ENCODE data around the gene PTOV1. TPM values are rescaled to one million over a fixed set of nuclear protein-coding genes. Genes with fewer than 3 reads are reported as not detected.

PTOV1 gene
- total and polyA plus RNA-seq, 2 of the 13 experiments (the other 11 are each of a cell fraction or from before 2014, with no cell fraction given) = 63.5 to 68.5 TPM

DNA sequence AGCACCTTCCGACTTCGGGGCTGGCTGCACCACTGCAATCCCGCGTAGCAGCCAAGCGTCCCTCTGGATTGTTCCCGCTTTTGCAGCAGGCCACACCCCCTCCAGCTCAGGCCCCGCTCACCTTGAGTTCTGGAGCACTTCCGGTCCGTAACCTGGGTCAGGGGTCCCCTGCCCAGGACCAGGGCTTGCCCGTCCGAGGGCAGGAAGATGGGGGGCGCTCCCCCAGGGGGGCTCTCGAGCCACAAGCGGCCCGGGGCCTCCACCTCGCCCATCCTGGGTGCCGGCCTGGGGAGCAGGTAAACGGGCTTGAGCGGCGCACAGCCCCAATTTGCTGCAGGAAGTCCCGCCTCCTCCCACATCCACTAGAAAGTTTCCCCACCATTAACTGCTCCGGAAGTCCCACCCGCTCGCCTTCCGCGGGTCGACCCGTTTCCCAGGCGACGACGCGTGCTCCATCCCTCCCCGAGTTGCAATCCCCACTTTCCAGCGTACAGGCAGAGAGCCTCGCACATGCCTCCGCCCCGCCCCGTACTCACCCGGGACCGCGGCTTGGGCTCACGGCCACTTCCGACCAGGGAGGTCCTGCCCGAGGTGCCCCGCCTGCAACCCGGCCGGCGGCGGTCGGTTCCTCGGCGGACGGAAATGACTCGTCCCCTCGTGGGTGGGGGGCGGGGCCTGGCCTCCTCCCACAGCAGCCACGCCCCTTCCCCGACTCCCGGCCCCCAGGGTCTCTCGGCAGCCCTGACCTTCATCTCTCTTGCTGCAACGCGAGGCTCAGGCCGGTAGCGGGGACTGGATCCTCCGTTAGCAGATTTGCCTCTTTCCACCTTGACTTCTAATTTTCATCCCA, 16.2 kb downstream of the PTOV1 start, which contains the start of gene PNKP (continued):
- TF ChIP-seq, protein P1, sequence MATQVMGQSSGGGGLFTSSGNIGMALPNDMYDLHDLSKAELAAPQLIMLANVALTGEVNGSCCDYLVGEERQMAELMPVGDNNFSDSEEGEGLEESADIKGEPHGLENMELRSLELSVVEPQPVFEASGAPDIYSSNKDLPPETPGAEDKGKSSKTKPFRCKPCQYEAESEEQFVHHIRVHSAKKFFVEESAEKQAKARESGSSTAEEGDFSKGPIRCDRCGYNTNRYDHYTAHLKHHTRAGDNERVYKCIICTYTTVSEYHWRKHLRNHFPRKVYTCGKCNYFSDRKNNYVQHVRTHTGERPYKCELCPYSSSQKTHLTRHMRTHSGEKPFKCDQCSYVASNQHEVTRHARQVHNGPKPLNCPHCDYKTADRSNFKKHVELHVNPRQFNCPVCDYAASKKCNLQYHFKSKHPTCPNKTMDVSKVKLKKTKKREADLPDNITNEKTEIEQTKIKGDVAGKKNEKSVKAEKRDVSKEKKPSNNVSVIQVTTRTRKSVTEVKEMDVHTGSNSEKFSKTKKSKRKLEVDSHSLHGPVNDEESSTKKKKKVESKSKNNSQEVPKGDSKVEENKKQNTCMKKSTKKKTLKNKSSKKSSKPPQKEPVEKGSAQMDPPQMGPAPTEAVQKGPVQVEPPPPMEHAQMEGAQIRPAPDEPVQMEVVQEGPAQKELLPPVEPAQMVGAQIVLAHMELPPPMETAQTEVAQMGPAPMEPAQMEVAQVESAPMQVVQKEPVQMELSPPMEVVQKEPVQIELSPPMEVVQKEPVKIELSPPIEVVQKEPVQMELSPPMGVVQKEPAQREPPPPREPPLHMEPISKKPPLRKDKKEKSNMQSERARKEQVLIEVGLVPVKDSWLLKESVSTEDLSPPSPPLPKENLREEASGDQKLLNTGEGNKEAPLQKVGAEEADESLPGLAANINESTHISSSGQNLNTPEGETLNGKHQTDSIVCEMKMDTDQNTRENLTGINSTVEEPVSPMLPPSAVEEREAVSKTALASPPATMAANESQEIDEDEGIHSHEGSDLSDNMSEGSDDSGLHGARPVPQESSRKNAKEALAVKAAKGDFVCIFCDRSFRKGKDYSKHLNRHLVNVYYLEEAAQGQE (IDR thresholded peaks at IDR 0.05; ENCODE audit: borderline replicate concordance in 1 of 2, low read depth in 1 of 2, low read length in 2 of 2) = no peak; a peak in 1 of 4 replicates
- TF ChIP-seq IKZF1 (IDR thresholded peaks at IDR 0.05) = no peak
- TF ChIP-seq XBP1 (CRISPR knock-in tag; IDR thresholded peaks at IDR 0.05) = no peak
- no peak for TF ChIP-seq SMARCC2 (IDR thresholded peaks at IDR 0.05)
- no peak for TF ChIP-seq ZNF468 (CRISPR knock-in tag; IDR thresholded peaks at IDR 0.05)
- peak; percentile 94 for TF ChIP-seq MXD1 (CRISPR knock-in tag; IDR thresholded peaks at IDR 0.05)
- no peak for TF ChIP-seq ZNF550 (CRISPR knock-in tag; IDR thresholded peaks at IDR 0.05; ENCODE audit: borderline replicate concordance)
- TF ChIP-seq SIN3B (IDR thresholded peaks at IDR 0.05; ENCODE audit: low read length) = peak; percentile 12; the same call in 1 of the 2 replicates
- TF ChIP-seq, protein P2, sequence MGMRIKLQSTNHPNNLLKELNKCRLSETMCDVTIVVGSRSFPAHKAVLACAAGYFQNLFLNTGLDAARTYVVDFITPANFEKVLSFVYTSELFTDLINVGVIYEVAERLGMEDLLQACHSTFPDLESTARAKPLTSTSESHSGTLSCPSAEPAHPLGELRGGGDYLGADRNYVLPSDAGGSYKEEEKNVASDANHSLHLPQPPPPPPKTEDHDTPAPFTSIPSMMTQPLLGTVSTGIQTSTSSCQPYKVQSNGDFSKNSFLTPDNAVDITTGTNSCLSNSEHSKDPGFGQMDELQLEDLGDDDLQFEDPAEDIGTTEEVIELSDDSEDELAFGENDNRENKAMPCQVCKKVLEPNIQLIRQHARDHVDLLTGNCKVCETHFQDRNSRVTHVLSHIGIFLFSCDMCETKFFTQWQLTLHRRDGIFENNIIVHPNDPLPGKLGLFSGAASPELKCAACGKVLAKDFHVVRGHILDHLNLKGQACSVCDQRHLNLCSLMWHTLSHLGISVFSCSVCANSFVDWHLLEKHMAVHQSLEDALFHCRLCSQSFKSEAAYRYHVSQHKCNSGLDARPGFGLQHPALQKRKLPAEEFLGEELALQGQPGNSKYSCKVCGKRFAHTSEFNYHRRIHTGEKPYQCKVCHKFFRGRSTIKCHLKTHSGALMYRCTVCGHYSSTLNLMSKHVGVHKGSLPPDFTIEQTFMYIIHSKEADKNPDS (CRISPR knock-in tag; IDR thresholded peaks at IDR 0.05) = no peak
- peak; percentile 82 for TF ChIP-seq POLR2AphosphoS5 (IDR thresholded peaks at IDR 0.05; ENCODE audit: low read depth, low read length)
- TF ChIP-seq SETDB1 (CRISPR knock-in tag; IDR thresholded peaks at IDR 0.05; ENCODE audit: borderline replicate concordance) = no peak
- TF ChIP-seq BHLHE40 (IDR thresholded peaks at IDR 0.05; ENCODE audit: low read length) = 0 out of 2 replicates have a peak, but pooled peaks have one; percentile 18
- no peak for TF ChIP-seq ZNF256 (CRISPR knock-in tag; conservative IDR thresholded peaks at IDR 0.05)
- TF ChIP-seq ZNF274 (CRISPR knock-in tag; IDR thresholded peaks at IDR 0.05) = peak; percentile 82; the same call in 1 of the 2 replicates
- TF ChIP-seq BRCA1 (CRISPR knock-in tag; IDR thresholded peaks at IDR 0.05) = no peak
- peak; percentile 73; the same call in 1 of the 2 replicates for TF ChIP-seq HINFP (CRISPR knock-in tag; IDR thresholded peaks at IDR 0.05; ENCODE audit: low read depth)
- TF ChIP-seq TIGD3 (CRISPR knock-in tag; IDR thresholded peaks at IDR 0.05; ENCODE audit: borderline replicate concordance) = 0 out of 2 replicates have a peak, but pooled peaks have one; percentile 38
- no peak for TF ChIP-seq ZMYM2 (CRISPR knock-in tag; IDR thresholded peaks at IDR 0.05)

Measured in HepG2 (cell line).